ENCODE results near the gene STAG1. TPM values are rescaled to one million over a fixed set of nuclear protein-coding genes. Genes with fewer than 3 reads are reported as not detected.
"Not testable (repeated sequence)": the region's sequence is repeated elsewhere in the genome, so short reads cannot be mapped to it uniquely, and the experiment has no call there.

The STAG1 gene
- polyA plus RNA-seq, 1 experiment, result 30.1 TPM

DNA sequence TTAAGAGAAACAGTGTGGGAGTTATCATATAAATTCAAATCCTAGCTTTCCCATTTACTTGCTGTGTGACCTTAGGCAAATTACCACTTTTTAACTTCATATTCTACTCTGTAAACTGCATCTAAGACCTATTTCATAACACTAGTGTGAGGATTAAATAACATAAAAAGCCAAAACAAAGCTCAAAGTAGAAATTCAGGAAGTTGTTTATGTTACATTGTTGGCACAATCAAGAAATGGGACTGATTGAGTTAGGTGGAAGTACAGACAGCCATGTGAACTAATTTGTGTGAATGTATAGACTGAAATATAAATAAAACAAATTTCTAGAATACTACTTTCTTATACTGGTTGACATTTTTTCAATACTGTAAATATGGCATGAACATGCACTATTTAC is 131.7 kb downstream of the STAG1 start:
- H3K9me3 ChIP-seq (ENCODE audit: control insufficient read depth, insufficient read depth, low read length), result no peaks in the 10 kb centered on the region
- no peak overlapping the region for H3K4me3 ChIP-seq (ENCODE audit: low read depth, low read length)
- POLR2A ChIA-PET, result no interaction called here
- CTCF ChIA-PET, result interaction anchor here (0.9 kb wide), 1 partner anchor 132 kb away, joined by 5 read pairs; the partner anchor contains the start of gene STAG1
- H3K27ac ChIP-seq (ENCODE audit: low read depth, low read length), result no peak overlapping the region
- TF ChIP-seq, protein P1, sequence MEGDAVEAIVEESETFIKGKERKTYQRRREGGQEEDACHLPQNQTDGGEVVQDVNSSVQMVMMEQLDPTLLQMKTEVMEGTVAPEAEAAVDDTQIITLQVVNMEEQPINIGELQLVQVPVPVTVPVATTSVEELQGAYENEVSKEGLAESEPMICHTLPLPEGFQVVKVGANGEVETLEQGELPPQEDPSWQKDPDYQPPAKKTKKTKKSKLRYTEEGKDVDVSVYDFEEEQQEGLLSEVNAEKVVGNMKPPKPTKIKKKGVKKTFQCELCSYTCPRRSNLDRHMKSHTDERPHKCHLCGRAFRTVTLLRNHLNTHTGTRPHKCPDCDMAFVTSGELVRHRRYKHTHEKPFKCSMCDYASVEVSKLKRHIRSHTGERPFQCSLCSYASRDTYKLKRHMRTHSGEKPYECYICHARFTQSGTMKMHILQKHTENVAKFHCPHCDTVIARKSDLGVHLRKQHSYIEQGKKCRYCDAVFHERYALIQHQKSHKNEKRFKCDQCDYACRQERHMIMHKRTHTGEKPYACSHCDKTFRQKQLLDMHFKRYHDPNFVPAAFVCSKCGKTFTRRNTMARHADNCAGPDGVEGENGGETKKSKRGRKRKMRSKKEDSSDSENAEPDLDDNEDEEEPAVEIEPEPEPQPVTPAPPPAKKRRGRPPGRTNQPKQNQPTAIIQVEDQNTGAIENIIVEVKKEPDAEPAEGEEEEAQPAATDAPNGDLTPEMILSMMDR (IDR thresholded peaks at IDR 0.05; ENCODE audit: low read depth, low read length), result no peak
- H3K27me3 ChIP-seq (ENCODE audit: control insufficient read depth, insufficient read depth, low read length), result no peaks in the 10 kb centered on the region
- no peak for DNase-seq (ENCODE audit: low read depth, low spot score)

DNA sequence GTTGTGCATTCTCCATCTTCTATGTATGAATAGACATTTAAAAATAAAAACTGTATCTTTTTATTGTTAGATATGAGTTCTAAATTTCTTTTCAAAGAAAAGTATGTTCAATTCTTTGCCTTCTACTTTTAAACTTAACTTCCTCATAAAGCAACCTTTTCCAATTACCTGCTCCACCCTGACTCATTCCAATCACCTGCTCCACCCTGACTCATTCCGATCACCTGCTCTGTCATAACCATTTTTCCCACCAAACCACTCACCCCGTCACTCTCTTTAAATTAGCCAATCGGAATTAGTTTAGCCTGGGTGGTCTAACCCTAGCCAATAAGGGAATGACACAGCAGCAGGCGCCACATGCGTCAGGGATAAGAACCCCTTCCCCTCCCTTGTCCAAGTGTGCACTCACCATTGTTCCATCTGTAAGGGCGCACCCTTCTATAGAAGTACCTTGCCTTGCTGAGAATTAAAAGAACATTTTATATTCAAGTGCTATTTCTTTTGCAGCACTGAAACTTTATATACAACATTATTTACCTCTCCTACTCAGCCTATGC is 134.1 kb downstream of the STAG1 start:
- POLR2A ChIA-PET; H3K27ac ChIP-seq (ENCODE audit: low read depth, low read length); DNase-seq (ENCODE audit: low read depth, low spot score); H3K27me3 ChIP-seq (ENCODE audit: control insufficient read depth, insufficient read depth, low read length); H3K9me3 ChIP-seq (ENCODE audit: control insufficient read depth, insufficient read depth, low read length); CTCF ChIA-PET; H3K4me3 ChIP-seq (ENCODE audit: low read depth, low read length): not testable (repeated sequence)

DNA sequence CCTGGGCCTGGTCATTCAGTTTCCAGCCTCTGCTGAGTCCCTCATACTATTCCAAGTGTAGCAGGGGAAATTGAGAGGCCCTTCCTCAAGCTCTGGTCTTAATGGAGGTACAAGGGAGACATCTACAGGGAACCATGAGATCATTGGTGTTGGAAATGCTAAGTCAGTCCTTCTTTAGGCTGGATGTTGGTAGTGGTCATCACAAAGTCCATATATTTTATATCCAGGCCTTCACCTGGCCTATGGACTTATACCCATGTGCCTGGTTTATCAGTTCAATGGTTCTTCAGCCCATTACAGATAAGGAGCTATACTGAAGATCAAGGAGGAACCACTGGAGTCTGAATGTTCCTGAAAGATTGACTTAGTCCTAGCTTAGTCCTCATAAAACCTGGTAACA is 135.0 kb downstream of the STAG1 start:
- CTCF ChIA-PET, result interaction anchor here (0.6 kb wide), 1 partner anchor 9 kb away, joined by 7 read pairs; no protein-coding TSS in a partner anchor
- no peaks in the 10 kb centered on the region for H3K27me3 ChIP-seq (ENCODE audit: control insufficient read depth, insufficient read depth, low read length)
- no peaks in the 10 kb centered on the region for H3K9me3 ChIP-seq (ENCODE audit: control insufficient read depth, insufficient read depth, low read length)
- H3K4me3 ChIP-seq (ENCODE audit: low read depth, low read length), result no peak overlapping the region
- TF ChIP-seq, protein P1 (IDR thresholded peaks at IDR 0.05; ENCODE audit: low read depth, low read length), result no peak
- DNase-seq (ENCODE audit: low read depth, low spot score), result no peak
- no peak overlapping the region for H3K27ac ChIP-seq (ENCODE audit: low read depth, low read length)
- POLR2A ChIA-PET, result no interaction called here

DNA sequence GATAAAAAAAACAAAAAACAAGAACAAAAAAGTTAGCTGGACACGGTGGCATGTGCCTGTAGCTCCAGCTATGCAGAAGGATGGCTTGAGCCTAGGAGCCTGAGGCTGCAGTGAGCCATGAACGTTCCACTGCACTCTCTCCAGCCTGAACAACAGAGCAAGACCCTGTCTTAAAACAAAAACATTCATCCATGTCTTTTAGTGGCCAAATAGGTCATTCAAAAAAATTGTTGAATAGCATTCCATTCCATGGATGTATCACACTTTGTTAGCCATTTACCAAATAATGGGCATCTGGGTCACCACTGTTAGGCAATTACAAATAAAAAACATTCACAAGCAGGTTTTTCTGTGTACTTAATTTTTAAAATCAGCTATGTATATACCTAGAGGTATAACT is 139.7 kb downstream of the STAG1 start:
- Histone ChIP-seq H3K9me3 (ENCODE audit: control insufficient read depth, insufficient read depth, low read length) (no peaks in the 10 kb centered on the region), H3K27me3 (ENCODE audit: control insufficient read depth, insufficient read depth, low read length) (no peaks in the 10 kb centered on the region), H3K27ac (ENCODE audit: low read depth, low read length) (no peak overlapping the region), H3K4me3 (ENCODE audit: low read depth, low read length) (no peak overlapping the region)
- no peak for DNase-seq (ENCODE audit: low read depth, low spot score)
- CTCF ChIA-PET, result interaction anchor here (2.0 kb wide), 1 partner anchor 140 kb away, joined by 6 read pairs; the partner anchor contains the start of gene STAG1
- POLR2A ChIA-PET, result no interaction called here
- TF ChIP-seq, protein P1 (IDR thresholded peaks at IDR 0.05; ENCODE audit: low read depth, low read length), result no peak

DNA sequence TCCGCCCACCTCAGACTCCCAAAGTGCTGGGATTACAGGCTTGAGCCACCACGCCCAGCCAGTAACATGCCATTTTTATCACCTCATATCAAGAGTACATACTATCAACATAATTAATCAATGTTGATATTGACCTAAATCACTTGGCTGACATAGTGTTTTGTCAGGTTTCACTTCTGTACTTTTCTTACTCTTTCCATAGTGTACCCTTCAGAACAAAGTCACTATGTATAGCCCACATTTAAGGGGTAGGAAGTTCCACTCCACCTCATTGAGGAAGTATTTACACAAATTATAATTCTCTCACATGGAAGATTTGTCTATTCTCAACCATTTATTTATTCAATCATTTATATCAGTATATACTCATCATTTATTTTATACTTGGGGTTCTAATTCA is 145.2 kb downstream of the STAG1 start:
- POLR2A ChIA-PET, result no interaction called here
- CTCF ChIA-PET, result no interaction called here
- Histone ChIP-seq H3K27ac (ENCODE audit: low read depth, low read length) (no peak overlapping the region), H3K27me3 (ENCODE audit: control insufficient read depth, insufficient read depth, low read length) (no peaks in the 10 kb centered on the region), H3K9me3 (ENCODE audit: control insufficient read depth, insufficient read depth, low read length) (no peaks in the 10 kb centered on the region), H3K4me3 (ENCODE audit: low read depth, low read length) (no peak overlapping the region)
- DNase-seq (ENCODE audit: low read depth, low spot score), result no peak
- TF ChIP-seq, protein P1 (IDR thresholded peaks at IDR 0.05; ENCODE audit: low read depth, low read length), result no peak

DNA sequence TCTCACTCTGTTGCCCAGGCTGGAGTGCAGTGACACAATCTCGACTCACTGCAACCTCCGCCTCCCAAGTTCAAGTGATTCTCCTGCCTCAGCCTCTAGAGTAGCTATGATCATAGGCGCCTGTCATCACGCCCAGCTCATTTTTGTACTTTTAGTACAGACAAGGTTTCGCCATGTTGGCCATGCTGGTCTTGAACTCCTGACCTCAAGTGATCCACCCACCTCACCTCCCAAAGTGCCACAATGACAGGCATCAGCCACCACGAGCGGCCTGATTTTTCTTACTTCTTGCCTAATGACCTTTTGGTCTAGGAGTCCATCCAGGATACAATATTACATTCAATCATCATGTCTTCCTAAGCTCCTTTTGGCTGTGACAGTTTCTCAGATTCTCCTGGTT is 146.0 kb downstream of the STAG1 start:
- H3K27me3 ChIP-seq (ENCODE audit: control insufficient read depth, insufficient read depth, low read length); CTCF ChIA-PET; DNase-seq (ENCODE audit: low read depth, low spot score); H3K4me3 ChIP-seq (ENCODE audit: low read depth, low read length); H3K27ac ChIP-seq (ENCODE audit: low read depth, low read length); H3K9me3 ChIP-seq (ENCODE audit: control insufficient read depth, insufficient read depth, low read length); POLR2A ChIA-PET: not testable (repeated sequence)

All from AG04450 (cell line).